K562 (cell line): ENCODE data around the gene SRCAP. TPM values are rescaled to one million over a fixed set of nuclear protein-coding genes. Genes with fewer than 3 reads are reported as not detected.

Experiments used
- ATAC-seq: fragments of 200-7000 bp; cut with Tn5 transposase; 3 replicates; pipeline ENCODE4 v1.9.1; 2020; ENCODE audit warnings: moderate library complexity
- BruUV-seq: library from RNA; stranded (reverse); fragments of 400-500 nt; replicated peaks from 2 replicates; lab custom pipeline; 2021; lab: Mats Ljungman, UMichigan
- CTCF ChIA-PET: fragments of 300-600 bp; formaldehyde crosslinking; extraction: SDS; loops from one replicate; lab custom pipeline; 2021; ENCODE audit warnings: low intra/inter-chr PET ratio; lab: Yijun Ruan, JAX
- POLR2A ChIA-PET: fragments of 300-600, 350-650 bp; sonication (Branson Sonifier 250); formaldehyde crosslinking; extraction: SDS; loops from one replicate; lab custom pipeline; 2021; ENCODE audit warnings: antibody characterized with exemption, inconsistent platforms; lab: Yijun Ruan, JAX
- DNase-seq, 4 experiments: peaks; one replicate each; pipeline versions ENCODE4 v3.0.0 to v3.0.0-alpha.2; 2011 to 2018; ENCODE audit warnings: low spot score in 3 of 4, mixed read lengths in 3 of 4; ENCODE audit errors: extremely low read depth in 1 of 4
- FAIRE-seq: peaks from 2 replicates; lab custom pipeline; 2011; peaks lifted over from hg19 to GRCh38; lab: Jason Lieb, UNC
- H2AFZ ChIP-seq: 2 replicates; pipeline ENCODE4 v1.6.0; 2011; ENCODE audit warnings: low read depth, low read length, control low read depth, inconsistent platforms
- H3K27ac ChIP-seq: fragments of 200-600 bp; 3 replicates; pipeline ENCODE4 v1.8.0; 2011; ENCODE audit warnings: low read depth, mild to moderate bottlenecking, control low read depth, inconsistent platforms, low read length, moderate library complexity, mixed read lengths; ENCODE audit errors: extremely low read depth
- H3K27me3 ChIP-seq, 2 experiments: fragments of 300-600 bp in 1 of 2; 2 replicates in 1 of 2; 3 replicates in 1 of 2; pipeline versions ENCODE4 v1.6.0 to v1.8.0; 2011; ENCODE audit warnings: inconsistent platforms in 2 of 2, low read length in 2 of 2, mild to moderate bottlenecking in 1 of 2, mixed read lengths in 1 of 2, moderate library complexity in 1 of 2; ENCODE audit not compliant: control insufficient read depth in 2 of 2, insufficient read depth in 2 of 2
- H3K36me3 ChIP-seq: fragments of 300-600 bp; 3 replicates; pipeline ENCODE4 v1.8.0; 2011; ENCODE audit warnings: mild to moderate bottlenecking, low read length, inconsistent platforms; ENCODE audit not compliant: control insufficient read depth, insufficient read depth
- H3K4me1 ChIP-seq, 2 experiments: fragments of 200-600 bp in 1 of 2; replicated peaks in 1 of 2; 2 replicates in 1 of 2; 3 replicates in 1 of 2; pipeline versions ENCODE4 v1.5.1 to v1.8.0; 2011; ENCODE audit warnings: inconsistent platforms in 2 of 2, low read length in 2 of 2, mild to moderate bottlenecking in 1 of 2, mixed read lengths in 1 of 2, moderate library complexity in 1 of 2; ENCODE audit not compliant: control insufficient read depth in 2 of 2, insufficient read depth in 2 of 2
- H3K4me2 ChIP-seq: 2 replicates; pipeline ENCODE4 v1.6.1; 2011; ENCODE audit warnings: low read length, control low read depth, inconsistent platforms, mixed read lengths; ENCODE audit not compliant: insufficient read depth
- H3K4me3 ChIP-seq: fragments of 200-600 bp; sonication (generic), shearing (Covaris generic); 2 replicates; pipeline ENCODE4 v1.5.1; 2016; ENCODE audit warnings: control low read depth, inconsistent platforms
- H3K79me2 ChIP-seq: fragments of 200-600 bp; 3 replicates; pipeline ENCODE4 v1.8.0; 2011; ENCODE audit warnings: low read length, inconsistent platforms; ENCODE audit not compliant: control insufficient read depth, insufficient read depth
- H3K9ac ChIP-seq, 2 experiments: 2 replicates each; pipeline versions ENCODE4 v1.6.0 to v1.6.1; 2011; ENCODE audit warnings: low read depth in 2 of 2, low read length in 2 of 2, control low read depth in 1 of 2, inconsistent platforms in 1 of 2, mild to moderate bottlenecking in 1 of 2, mixed read lengths in 1 of 2; ENCODE audit not compliant: insufficient read depth in 1 of 2
- H3K9me1 ChIP-seq: one replicate; pipeline ENCODE4 v1.6.0; 2011; ENCODE audit warnings: inconsistent platforms, mild to moderate bottlenecking, low read length, moderate library complexity; ENCODE audit not compliant: control insufficient read depth, insufficient read depth
- H3K9me3 ChIP-seq: replicated peaks from 2 replicates; pipeline ENCODE4 v1.5.1; 2011; ENCODE audit warnings: low read depth, low read length, inconsistent platforms; ENCODE audit not compliant: control insufficient read depth, insufficient read depth
- H4K20me1 ChIP-seq: replicated peaks from 2 replicates; pipeline ENCODE4 v1.6.1; 2011; ENCODE audit warnings: low read length, inconsistent platforms, mixed read lengths; ENCODE audit not compliant: control insufficient read depth, insufficient read depth
- CBFB ChIP-seq: sonication (generic); formaldehyde crosslinking; IDR thresholded peaks from 2 replicates; pipeline ENCODE4 v1.4.0; 2020; ENCODE audit warnings: mild to moderate bottlenecking, missing genetic modification reagents
- ELK1 ChIP-seq: sonication (generic); formaldehyde crosslinking; IDR thresholded peaks from 2 replicates; pipeline ENCODE4 v1.8.1; 2022; ENCODE audit warnings: missing genetic modification reagents
- HDGF ChIP-seq: fragments of 450-650 bp; IDR thresholded peaks from 2 replicates; pipeline ENCODE4 v1.6.1; 2016
- HNRNPL ChIP-seq: fragments of 200-400 bp; formaldehyde crosslinking; IDR thresholded peaks from 2 replicates; pipeline ENCODE4 v1.6.1; 2017; ENCODE audit warnings: low read depth, mild to moderate bottlenecking, low read length
- LEF1 ChIP-seq: fragments of 450-650 bp; IDR thresholded peaks from 2 replicates; pipeline ENCODE4 v1.6.1; 2016; ENCODE audit warnings: mild to moderate bottlenecking
- NFRKB ChIP-seq: fragments of 450-650 bp; IDR thresholded peaks from 2 replicates; pipeline ENCODE4 v1.6.1; 2016; ENCODE audit warnings: low read depth
- NR2C2 ChIP-seq, 2 experiments: fragments of 200-800 bp in 1 of 2; sonication (Bioruptor generic) in 1 of 2; sonication (generic) in 1 of 2; formaldehyde crosslinking in 1 of 2; IDR thresholded peaks; 2 replicates each; pipeline versions ENCODE4 v1.6.1 to v1.8.0; 2016 to 2022; ENCODE audit warnings: mild to moderate bottlenecking in 1 of 2, missing compliant biosample characterization in 1 of 2, missing genetic modification characterization in 1 of 2, missing genetic modification reagents in 1 of 2
- PHB2 ChIP-seq: fragments of 450-650 bp; IDR thresholded peaks from 2 replicates; pipeline ENCODE4 v1.6.1; 2017; ENCODE audit warnings: low read depth
- POLR2AphosphoS2 ChIP-seq: IDR thresholded peaks from 2 replicates; pipeline ENCODE4 v1.6.1; 2012; ENCODE audit warnings: low read length, improper control_type of control experiment
- POLR3A ChIP-seq: IDR thresholded peaks from 2 replicates; pipeline ENCODE4 v1.6.1; 2011; ENCODE audit warnings: borderline replicate concordance, mild to moderate bottlenecking, moderate library complexity; ENCODE audit not compliant: insufficient read length, insufficient read depth; ENCODE audit errors: extremely low read depth
- RBM25 ChIP-seq: fragments of 200-400 bp; formaldehyde crosslinking; IDR thresholded peaks from 2 replicates; pipeline ENCODE4 v1.6.1; 2018; ENCODE audit warnings: low read length, low read depth, moderate library complexity; ENCODE audit not compliant: severe bottlenecking
- SMARCA4 ChIP-seq: fragments of 450-650 bp; IDR thresholded peaks from 2 replicates; pipeline ENCODE4 v1.6.1; 2016
- TAF1 ChIP-seq: IDR thresholded peaks from 2 replicates; pipeline ENCODE4 v1.6.1; 2011; ENCODE audit warnings: mild to moderate bottlenecking, low read length, moderate library complexity; ENCODE audit not compliant: insufficient read depth, control insufficient read depth, severe bottlenecking; ENCODE audit errors: extremely low read depth
- ZNF263 ChIP-seq: sonication (generic); formaldehyde crosslinking; IDR thresholded peaks from 2 replicates; pipeline ENCODE4 v1.8.0; 2022; ENCODE audit warnings: mild to moderate bottlenecking, missing genetic modification reagents, borderline replicate concordance
- ZNF609 ChIP-seq: sonication (generic); formaldehyde crosslinking; IDR thresholded peaks from 2 replicates; pipeline ENCODE4 v1.8.1; 2023; ENCODE audit warnings: missing genetic modification reagents, mild to moderate bottlenecking, borderline replicate concordance
- ZZZ3 ChIP-seq: fragments of 450-650 bp; IDR thresholded peaks from 2 replicates; pipeline ENCODE4 v1.6.1; 2016; ENCODE audit warnings: antibody characterized with exemption, mild to moderate bottlenecking, moderate library complexity
- WGBS: fragments of 100-300 bp; shearing (Covaris generic); methylation state at CpG from one replicate; pipeline ENCODE4 v1.1.6; 2016; ENCODE audit warnings: low coverage, mixed read lengths; ENCODE audit not compliant: insufficient coverage; ENCODE audit errors: missing lambda C conversion rate; 5-methylcytosine and 5-hydroxymethylcytosine counted together
- in situ Hi-C: fragments of 300-500 bp; cut with MboI; formaldehyde crosslinking; loops from 4 replicates; pipeline ENCODE4 v1.15.0; 2018; ENCODE audit warnings: inconsistent platforms, mixed read lengths
- intact Hi-C: fragments of 100-400 bp; cut with micrococcal nuclease; formaldehyde crosslinking; loops from 2 replicates; pipeline ENCODE4 v1.14.2; 2022
- polyA plus RNA-seq, 8 experiments: library from polyadenylated mRNA; depleted of rRNA in 4 of 8; stranded (reverse) in 5 of 8; unstranded in 3 of 8; fragments of >200 nt; fragmentation: Nextera tagmentation in 2 of 8; fragmentation: Illumina TruSeq in 1 of 8; extraction: Ambion mirVana in 2 of 8; extraction: Trizol in 1 of 8; gene quantifications; 2 replicates each; pipeline versions ENCODE4 v1.2.1 to v1.2.3, GENCODE V29; 2011 to 2014; ENCODE audit warnings: inconsistent platforms in 1 of 8, missing spikeins in 1 of 8
- total RNA-seq, 7 experiments: library from RNA; depleted of rRNA in 6 of 7; stranded (reverse); fragments of >200 nt in 6 of 7; fragmentation: Illumina TruSeq in 2 of 7; extraction: Trizol in 2 of 7; gene quantifications; 2 replicates each; pipeline versions ENCODE4 v1.2.1 to v1.2.3, GENCODE V29; 2011 to 2021; ENCODE audit warnings: low replicate concordance in 1 of 7

SRCAP gene
- total and polyA plus RNA-seq, 9 of the 15 experiments (the other 6 are each of a cell fraction or from before 2014, with no cell fraction given), result 0.21 to 62.6 (median 5.8) TPM

- FAIRE-seq (peak; percentile 97), ATAC-seq (peak; percentile 78), DNase-seq (peak; percentile 76 to 91 (median 85))
- in situ Hi-C loops, result no loop called here
- Histone ChIP-seq H3K4me2 (peak overlapping the region; percentile 95), H3K27ac (peak overlapping the region; percentile 94), H3K4me3 (no peak overlapping the region), H2AFZ (peak overlapping the region; percentile 36), H3K9me3 (no peaks in the 10 kb centered on the region), H4K20me1 (no peaks in the 10 kb centered on the region; the same call in 1 of the 2 replicates), H3K4me1 (peaks cover 27 to 55% of the 10 kb centered on the region in 2 experiments), H3K79me2 (peaks cover 33% of the 10 kb centered on the region), H3K9ac (peak overlapping the region; percentile 45 to 89), H3K27me3 (no peaks in the 10 kb centered on the region), H3K9me1 (no peaks in the 10 kb centered on the region), H3K36me3 (peaks cover 51% of the 10 kb centered on the region; the same call in 2 of the 3 replicates)
- CTCF ChIA-PET, result no interaction called here
- BruUV-seq, result TSS peak; percentile 12
- POLR2A ChIA-PET, result interaction anchor here (0.6 to 2.6 kb wide), 23 partner anchors 8 to 1095 kb away, joined by 3 to 16 read pairs (median 5); partner anchors contain the start of genes KAT8, PHKG2, ZNF267 and ZNF629
- intact Hi-C loops, result loop anchor here (1.0 to 10.0 kb wide), 3 partner anchors 36 to 144 kb away; partner anchors contain the start of gene FBXL19
- WGBS, result 43% methylated on average over 14 of the region's 14 CpGs
- TF ChIP-seq POLR2AphosphoS2 (peak; percentile 73; the same call in 1 of the 2 replicates), ZNF609 (no peak), POLR3A (no peak), SMARCA4 (0 out of 2 replicates have a peak, but pooled peaks have one; percentile 31), ZNF263 (CRISPR knock-in tag) (no peak), LEF1 (0 out of 2 replicates have a peak, but pooled peaks have one; percentile 17), CBFB (CRISPR knock-in tag) (0 out of 2 replicates have a peak, but pooled peaks have one; percentile 28), HDGF (peak; percentile 96), PHB2 (no peak), NR2C2 (CRISPR knock-in tag; IDR thresholded peaks at IDR 0.05) (0 out of 2 replicates have a peak, but pooled peaks have one; percentile 24), NR2C2 (tag; IDR thresholded peaks at IDR 0.05) (peak; percentile 71), ELK1 (CRISPR knock-in tag) (no peak), HNRNPL (no peak), NFRKB (0 out of 2 replicates have a peak, but pooled peaks have one; percentile 44), RBM25 (peak; percentile 60), ZZZ3 (no peak), TAF1 (peak; percentile 29)
Observed at GRCh38 chr16:30778549-30779244, 79.7 kb downstream of the SRCAP start.
